Hepatocyte (in vitro differentiated cells): ENCODE measurements around the gene RSPH9. TPM values are rescaled to one million over a fixed set of nuclear protein-coding genes. Genes with fewer than 3 reads are reported as not detected.

Experiments
- DNase-seq: peaks from one replicate; pipeline ENCODE4 v3.0.0-alpha.2; 2016; ENCODE audit warnings: low spot score
- H2AFZ ChIP-seq: fragments of 200-600 bp; sonication (generic); 2 replicates; pipeline ENCODE4 v1.6.0; 2016; ENCODE audit warnings: antibody characterized with exemption, mild to moderate bottlenecking
- H3K27ac ChIP-seq: fragments of 200-600 bp; sonication (generic); 2 replicates; pipeline ENCODE4 v1.5.1; 2016; ENCODE audit warnings: mild to moderate bottlenecking
- H3K27me3 ChIP-seq: fragments of 200-600 bp; sonication (generic); 2 replicates; pipeline ENCODE4 v1.6.1; 2016
- H3K36me3 ChIP-seq: fragments of 200-600 bp; sonication (generic); replicated peaks from 2 replicates; pipeline ENCODE4 v1.5.1; 2016; ENCODE audit warnings: low read depth; ENCODE audit not compliant: insufficient read depth
- H3K4me1 ChIP-seq: fragments of 200-600 bp; sonication (generic); 2 replicates; pipeline ENCODE4 v1.5.1; 2016; ENCODE audit warnings: mild to moderate bottlenecking, moderate library complexity; ENCODE audit not compliant: insufficient read depth
- H3K4me2 ChIP-seq: fragments of 200-600 bp; sonication (generic); 2 replicates; pipeline ENCODE4 v1.6.0; 2016
- H3K4me3 ChIP-seq: fragments of 200-600 bp; sonication (generic); 2 replicates; pipeline ENCODE4 v1.5.1; 2016; ENCODE audit warnings: mild to moderate bottlenecking
- H3K79me2 ChIP-seq: fragments of 200-600 bp; sonication (generic); 2 replicates; pipeline ENCODE4 v1.6.0; 2017; ENCODE audit warnings: mild to moderate bottlenecking
- H3K9me2 ChIP-seq: fragments of 200-600 bp; sonication (generic); replicated peaks from 2 replicates; pipeline ENCODE4 v1.6.0; 2017; ENCODE audit warnings: mild to moderate bottlenecking; ENCODE audit not compliant: insufficient read depth
- H3K9me3 ChIP-seq: fragments of 200-600 bp; sonication (generic); 2 replicates; pipeline ENCODE4 v1.5.1; 2016; ENCODE audit warnings: low read depth, mild to moderate bottlenecking
- H4K20me1 ChIP-seq: fragments of 200-600 bp; sonication (generic); 2 replicates; pipeline ENCODE4 v1.6.0; 2016; ENCODE audit warnings: mild to moderate bottlenecking; ENCODE audit not compliant: insufficient read depth, poor library complexity, severe bottlenecking
- EZH2 ChIP-seq: fragments of 200-600 bp; sonication (generic); IDR thresholded peaks from 2 replicates; pipeline ENCODE4 v1.6.1; 2016; ENCODE audit warnings: antibody characterized with exemption, mild to moderate bottlenecking, borderline replicate concordance
- EZH2phosphoT487 ChIP-seq: fragments of 200-600 bp; sonication (generic); IDR thresholded peaks from one replicate; pipeline ENCODE4 v1.6.1; 2018; ENCODE audit warnings: antibody characterized with exemption, mild to moderate bottlenecking, low read depth, moderate library complexity; ENCODE audit not compliant: unreplicated experiment, severe bottlenecking
- WGBS: methylation state at CpG from one replicate; pipeline ENCODE4 v1.1.6; 2016; ENCODE audit warnings: low lambda C conversion rate; ENCODE audit errors: missing lambda C conversion rate; 5-methylcytosine and 5-hydroxymethylcytosine counted together
- polyA plus RNA-seq: library from polyadenylated mRNA; unstranded; fragments of >200 nt; fragmentation: Nextera tagmentation; extraction: Ambion mirVana; gene quantifications from 2 replicates; pipeline ENCODE4 v1.2.1, GENCODE V29; 2016
- total RNA-seq: library from RNA; depleted of rRNA; stranded (reverse); fragments of >200 nt; gene quantifications from 2 replicates; pipeline ENCODE4 v1.2.3, GENCODE V29; 2014
- TF ChIP-seq, protein P1 (sequence below): fragments of 200-600 bp; sonication (generic); IDR thresholded peaks from 2 replicates; pipeline ENCODE4 v1.5.1; 2016; ENCODE audit warnings: antibody characterized with exemption, mild to moderate bottlenecking; ENCODE audit not compliant: poor library complexity

Gene RSPH9
- total and polyA plus RNA-seq, 2 experiments from 2014 or later = 0.73 to 1.8 TPM

DNA sequence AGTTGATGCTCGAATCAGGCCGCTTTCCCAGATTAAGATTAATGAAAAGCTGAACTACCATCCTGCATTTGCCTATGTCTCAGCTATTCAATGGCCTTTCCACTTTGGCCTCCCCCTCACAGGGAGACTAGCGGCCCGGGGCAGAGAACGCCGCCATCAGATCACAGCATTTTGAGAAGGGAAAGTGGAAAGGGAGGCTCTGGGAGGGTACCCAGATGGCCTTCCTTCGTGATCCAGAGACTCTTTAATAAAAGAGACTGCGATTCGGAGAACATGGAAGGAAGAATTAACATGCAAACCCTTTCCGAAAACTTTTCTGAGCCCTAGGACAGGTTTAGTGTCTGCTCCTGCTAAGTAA, 42.2 kb downstream of the RSPH9 start:
- Histone ChIP-seq H3K27me3 (no peaks in the 10 kb centered on the region), H3K36me3 (no peaks in the 10 kb centered on the region), H3K4me3 (peak overlapping the region; percentile 89), H2AFZ (peak overlapping the region; percentile 70), H3K9me2 (no peaks in the 10 kb centered on the region), H3K27ac (peak overlapping the region; percentile 88), H3K4me1 (peaks cover 20% of the 10 kb centered on the region), H3K9me3 (no peaks in the 10 kb centered on the region), H3K4me2 (peak overlapping the region; percentile 79), H3K79me2 (peaks cover 54% of the 10 kb centered on the region), H4K20me1 (peaks cover 5% of the 10 kb centered on the region)
- TF ChIP-seq EZH2 (no peak), EZH2phosphoT487 (no peak)
- TF ChIP-seq, protein P1, sequence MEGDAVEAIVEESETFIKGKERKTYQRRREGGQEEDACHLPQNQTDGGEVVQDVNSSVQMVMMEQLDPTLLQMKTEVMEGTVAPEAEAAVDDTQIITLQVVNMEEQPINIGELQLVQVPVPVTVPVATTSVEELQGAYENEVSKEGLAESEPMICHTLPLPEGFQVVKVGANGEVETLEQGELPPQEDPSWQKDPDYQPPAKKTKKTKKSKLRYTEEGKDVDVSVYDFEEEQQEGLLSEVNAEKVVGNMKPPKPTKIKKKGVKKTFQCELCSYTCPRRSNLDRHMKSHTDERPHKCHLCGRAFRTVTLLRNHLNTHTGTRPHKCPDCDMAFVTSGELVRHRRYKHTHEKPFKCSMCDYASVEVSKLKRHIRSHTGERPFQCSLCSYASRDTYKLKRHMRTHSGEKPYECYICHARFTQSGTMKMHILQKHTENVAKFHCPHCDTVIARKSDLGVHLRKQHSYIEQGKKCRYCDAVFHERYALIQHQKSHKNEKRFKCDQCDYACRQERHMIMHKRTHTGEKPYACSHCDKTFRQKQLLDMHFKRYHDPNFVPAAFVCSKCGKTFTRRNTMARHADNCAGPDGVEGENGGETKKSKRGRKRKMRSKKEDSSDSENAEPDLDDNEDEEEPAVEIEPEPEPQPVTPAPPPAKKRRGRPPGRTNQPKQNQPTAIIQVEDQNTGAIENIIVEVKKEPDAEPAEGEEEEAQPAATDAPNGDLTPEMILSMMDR = no peak
- DNase-seq = no peak
- WGBS = 7% methylated on average over 10 of the region's 10 CpGs

DNA sequence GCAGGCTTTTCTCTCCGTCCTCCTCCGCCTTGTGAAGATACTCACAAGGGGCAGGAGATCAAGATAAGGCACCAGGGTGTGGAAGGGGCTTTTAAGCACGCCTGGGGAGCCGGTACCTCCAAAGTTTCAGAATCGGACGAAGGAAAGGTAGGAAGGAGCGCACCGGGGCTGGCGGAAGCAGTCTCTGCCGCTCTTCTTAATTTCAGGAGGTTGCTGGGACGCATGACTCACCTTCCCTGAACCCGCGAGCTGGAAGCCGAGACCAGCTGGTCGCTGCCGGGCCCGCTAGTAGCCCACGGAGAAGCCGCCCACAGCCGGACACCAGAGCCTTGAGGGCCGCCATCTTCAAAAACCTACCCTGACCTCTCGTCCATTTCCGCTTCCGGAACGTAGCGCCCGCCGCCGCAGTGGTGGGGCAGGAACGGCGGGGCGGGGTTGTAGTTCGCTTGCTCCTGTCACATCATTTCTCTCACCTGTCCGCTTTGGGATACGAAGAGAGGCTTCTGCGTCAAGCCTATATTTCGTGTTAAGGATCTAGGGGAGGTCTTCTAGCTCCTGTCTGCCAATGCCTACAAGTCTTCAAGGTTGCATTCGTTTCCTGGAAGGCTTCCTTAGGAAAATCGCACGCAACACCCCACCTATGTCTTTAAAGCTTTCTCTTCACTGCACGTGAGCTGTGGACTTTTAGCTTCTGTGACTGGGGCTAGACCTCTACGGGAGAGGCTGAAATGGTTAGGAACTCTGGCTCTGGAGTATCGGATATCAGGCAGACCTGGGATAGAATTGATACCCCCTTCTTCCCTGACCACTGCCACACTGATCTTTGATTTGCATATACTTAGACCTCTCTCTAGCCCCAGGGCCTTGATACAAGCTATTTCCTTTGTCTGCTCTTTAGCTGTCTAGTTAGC, 42.9 kb downstream of the RSPH9 start, which contains the start of gene MRPS18A:
TSS of gene MRPS18A (minus strand) at position 355 of the 911 bp plus-strand sequence. CDS start at position 343, 12 bp downstream.
- Histone ChIP-seq H3K27ac (peak within 1 kb of the TSS; percentile 88), H3K36me3 (no peaks in the 10 kb centered on the region), H3K4me3 (peak within 1 kb of the TSS; percentile 89), H3K9me3 (no peaks in the 10 kb centered on the region), H2AFZ (peak within 1 kb of the TSS; percentile 78), H3K4me1 (peaks cover 15% of the 10 kb centered on the region), H3K79me2 (peaks cover 48% of the 10 kb centered on the region), H4K20me1 (peaks cover 5% of the 10 kb centered on the region), H3K4me2 (peak within 1 kb of the TSS; percentile 79), H3K9me2 (no peaks in the 10 kb centered on the region), H3K27me3 (no peaks in the 10 kb centered on the region)
- TF ChIP-seq EZH2 = no peak
- TF ChIP-seq EZH2phosphoT487 = no peak
- TF ChIP-seq, protein P1 = no peak
- WGBS = 13% methylated on average over 43 of the region's 43 CpGs
- peak; percentile 92 for DNase-seq

DNA sequence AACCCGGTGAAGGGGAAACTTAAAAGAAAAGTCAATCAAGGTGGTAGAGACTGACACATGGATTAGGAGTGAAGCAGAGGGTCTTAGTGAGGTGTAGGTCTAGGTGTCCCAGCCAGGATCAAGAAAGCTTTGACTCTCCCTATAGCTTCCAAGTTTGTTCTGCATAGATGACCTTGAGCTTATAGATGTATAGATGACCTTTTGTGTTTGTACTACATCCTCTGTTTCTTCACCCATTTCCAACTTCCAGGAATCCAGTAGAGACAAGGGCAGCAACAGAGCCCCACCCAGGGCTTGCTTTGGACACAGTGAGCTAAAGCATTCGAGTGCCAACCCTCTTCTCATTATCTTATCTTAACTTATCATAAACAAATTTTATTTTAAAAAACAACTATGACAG, 44.6 kb downstream of the RSPH9 start:
- H3K4me3 ChIP-seq = no peak overlapping the region
- H4K20me1 ChIP-seq = peaks cover 4% of the 10 kb centered on the region
- no peaks in the 10 kb centered on the region for H3K9me2 ChIP-seq
- no peaks in the 10 kb centered on the region for H3K9me3 ChIP-seq
- 75% methylated on average over 2 of the region's 2 CpGs for WGBS
- peaks cover 9% of the 10 kb centered on the region for H3K4me1 ChIP-seq
- no peaks in the 10 kb centered on the region for H3K27me3 ChIP-seq
- peaks cover 31% of the 10 kb centered on the region for H3K79me2 ChIP-seq
- no peak for DNase-seq
- TF ChIP-seq EZH2phosphoT487 = no peak
- no peak for TF ChIP-seq EZH2
- TF ChIP-seq, protein P1 = no peak
- H2AFZ ChIP-seq = no peak overlapping the region
- no peak overlapping the region for H3K4me2 ChIP-seq
- no peaks in the 10 kb centered on the region for H3K36me3 ChIP-seq
- H3K27ac ChIP-seq = no peak overlapping the region
